ENCODE results near the gene NEFH. TPM values are rescaled to one million over a fixed set of nuclear protein-coding genes. Genes with fewer than 3 reads are reported as not detected.

The NEFH gene
- polyA plus RNA-seq, 2 of the 4 experiments (the other 2 are of a cell fraction) = 0.06 to 0.23 TPM

GRCh38 chr22:29475550-29475949 lies 4.5 kb upstream of the NEFH start:
- WGBS (ENCODE audit: missing lambda C conversion rate) = 93% methylated on average over 8 of the region's 8 CpGs
- no peaks in the 10 kb centered on the region for H3K9me3 ChIP-seq
- DNase-seq (ENCODE audit: low read depth in 1 of 2, low spot score in 1 of 2) = no peak
- FAIRE-seq = no peak
- no peak overlapping the region for H3K27ac ChIP-seq
- TF ChIP-seq FOXS1 (CRISPR knock-in tag; IDR thresholded peaks at IDR 0.05) = no peak
- no peak for TF ChIP-seq RFX5 (IDR thresholded peaks at IDR 0.05)
- TF ChIP-seq TP53 (CRISPR knock-in tag; IDR thresholded peaks at IDR 0.05) = no peak
- H3K4me2 ChIP-seq = no peak overlapping the region
- peaks cover 22% of the 10 kb centered on the region for H3K4me1 ChIP-seq
- CTCF ChIA-PET = interaction anchor here (0.9 kb wide), 1 partner anchor 28 kb away, joined by 3 read pairs; no protein-coding TSS in a partner anchor
- H3K4me3 ChIP-seq = no peak overlapping the region
- ATAC-seq = no peak
- POLR2A ChIA-PET = no interaction called here

- peaks cover 22% of the 10 kb centered on the region for H3K4me1 ChIP-seq
- H3K4me2 ChIP-seq = no peak overlapping the region
- FAIRE-seq (no peak), DNase-seq (ENCODE audit: low read depth in 1 of 2, low spot score in 1 of 2) (no peak), ATAC-seq (peak in 1 of 2 experiments; percentile 17; a peak in 1 of 6 replicates)
- TF ChIP-seq EHF (CRISPR knock-in tag; IDR thresholded peaks at IDR 0.05) = no peak
- no peak for TF ChIP-seq POLR2A (IDR thresholded peaks at IDR 0.05; ENCODE audit: low read length)
- peak; percentile 51 for TF ChIP-seq REST (IDR thresholded peaks at IDR 0.05)
- no peak overlapping the region for H3K4me3 ChIP-seq
- no peak overlapping the region for H3K27ac ChIP-seq
- WGBS (ENCODE audit: missing lambda C conversion rate) = 63% methylated on average over 6 of the region's 6 CpGs
- ChIA-PET CTCF (interaction anchor here (1.5 kb wide), 1 partner anchor 81 kb away, joined by 4 read pairs; no protein-coding TSS in a partner anchor), POLR2A (no interaction called here)
- no peaks in the 10 kb centered on the region for H3K9me3 ChIP-seq
Observed at GRCh38 chr22:29476116-29476515, 3.9 kb upstream of the NEFH start.

GRCh38 chr22:29477723-29478318 lies 2.2 kb upstream of the NEFH start:
- WGBS (ENCODE audit: missing lambda C conversion rate) = 13% methylated on average over 4 of the region's 4 CpGs
- DNase-seq (ENCODE audit: low read depth in 1 of 2, low spot score in 1 of 2) (peak in 1 of 2 experiments; percentile 32), FAIRE-seq (no peak), ATAC-seq (peak; percentile 37 to 51; a peak in 4 of 6 replicates)
- peak overlapping the region; percentile 76 for H3K4me2 ChIP-seq
- ChIA-PET POLR2A (no interaction called here), CTCF (interaction anchor here (1.5 kb wide), 2 partner anchors 9 to 83 kb away, joined by 4 read pairs; no protein-coding TSS in a partner anchor)
- H3K4me3 ChIP-seq = 0 out of 3 replicates have a peak overlapping the region, but pooled peaks have one; percentile 1
- no peak for TF ChIP-seq KDM5A (IDR thresholded peaks at IDR 0.05)
- TF ChIP-seq HEYL (CRISPR knock-in tag; IDR thresholded peaks at IDR 0.05) = no peak
- no peak for TF ChIP-seq POLR2AphosphoS2 (conservative IDR thresholded peaks at IDR 0.05; ENCODE audit: low read length)
- no peak for TF ChIP-seq HOXB13 (CRISPR knock-in tag; IDR thresholded peaks at IDR 0.05; ENCODE audit: low read depth)
- no peak for TF ChIP-seq TP53 (CRISPR knock-in tag; IDR thresholded peaks at IDR 0.05)
- no peak for TF ChIP-seq REST (IDR thresholded peaks at IDR 0.05)
- no peak for TF ChIP-seq EP300 (IDR thresholded peaks at IDR 0.05)
- TF ChIP-seq ESRRA (IDR thresholded peaks at IDR 0.05; ENCODE audit: borderline replicate concordance, low read length) = no peak
- TF ChIP-seq MAFK (IDR thresholded peaks at IDR 0.05; ENCODE audit: partially characterized antibody) = no peak
- no peak for TF ChIP-seq CBX8 (IDR thresholded peaks at IDR 0.05)
- TF ChIP-seq KDM1A (IDR thresholded peaks at IDR 0.05; ENCODE audit: low read depth) = no peak
- no peak for TF ChIP-seq ZSCAN20 (CRISPR knock-in tag; IDR thresholded peaks at IDR 0.05)
- TF ChIP-seq FOSB (CRISPR knock-in tag; IDR thresholded peaks at IDR 0.05) = no peak
- peaks cover 29% of the 10 kb centered on the region for H3K4me1 ChIP-seq
- no peaks in the 10 kb centered on the region for H3K9me3 ChIP-seq
- peak overlapping the region in 1 of 2 experiments; percentile 53; a peak in 3 of 6 replicates for H3K27ac ChIP-seq

Measured in A549 (cell line).